Stomach (tissue), 9 donors: ENCODE measurements around the gene OGT. TPM values are rescaled to one million over a fixed set of nuclear protein-coding genes. Genes with fewer than 3 reads are reported as not detected.
A peak's percentile ranks its signal among the peaks of the same experiment; 100 is the strongest.

Experiments used
- DNase-seq, 2 donors: peaks; one replicate each; pipeline versions ENCODE4 v3.0.0 to v3.0.0-alpha.2; 2013 to 2019
- H3K27ac ChIP-seq, 5 donors: fragments of 200-600 bp in 4 of 5; sonication (generic) in 4 of 5; one replicate each; pipeline ENCODE4 v1.5.1; 2013 to 2019; ENCODE audit warnings: mild to moderate bottlenecking in 1 of 5, moderate library complexity in 1 of 5
- H3K27me3 ChIP-seq, 3 donors: fragments of 200-600 bp; sonication (generic); one replicate each; pipeline ENCODE4 v1.5.1; 2017 to 2019; ENCODE audit warnings: mixed run types in 1 of 3
- H3K36me3 ChIP-seq, 4 donors: fragments of 200-600 bp; sonication (generic); 1 replicate in 3 of 4; 2 replicates in 1 of 4; pipeline ENCODE4 v1.5.1; 2016 to 2019
- H3K4me1 ChIP-seq, 4 donors: fragments of 200-600 bp; sonication (generic); one replicate each; pipeline ENCODE4 v1.5.1; 2016 to 2019
- H3K4me3 ChIP-seq, 4 donors: fragments of 200-600 bp; sonication (generic) in 3 of 4; one replicate each; pipeline ENCODE4 v1.5.1; 2016 to 2019; ENCODE audit warnings: mild to moderate bottlenecking in 1 of 4
- H3K9me3 ChIP-seq, 4 donors: fragments of 200-600 bp; sonication (generic); one replicate each; pipeline ENCODE4 v1.5.1; 2016 to 2019
- EP300 ChIP-seq: sonication (generic); formaldehyde crosslinking; IDR thresholded peaks from one replicate; pipeline ENCODE4 v1.6.1; 2017; ENCODE audit warnings: antibody characterized with exemption
- POLR2A ChIP-seq, 4 donors: fragments of 450-650 bp; IDR thresholded peaks; one replicate each; pipeline ENCODE4 v1.6.1; 2016; ENCODE audit warnings: antibody characterized with exemption in 4 of 4, control low read depth in 2 of 4, mild to moderate bottlenecking in 1 of 4, moderate library complexity in 1 of 4
- POLR2AphosphoS5 ChIP-seq, 3 donors: sonication (generic); formaldehyde crosslinking; IDR thresholded peaks; one replicate each; pipeline ENCODE4 v1.6.1; 2016; ENCODE audit warnings: antibody characterized with exemption in 3 of 3
- WGBS, 5 donors: extraction: QIAGEN DNeasy Blood & Tissue Kit in 3 of 5; methylation state at CpG; one replicate each; pipeline versions ENCODE4 v1.1.5 to v1.1.7; 2013 to 2018; 5-methylcytosine and 5-hydroxymethylcytosine counted together
- intact Hi-C: fragments of 100-400 bp; cut with DNase I; formaldehyde crosslinking; loops from one replicate; pipeline ENCODE4 v1.15.1; 2023; ENCODE audit warnings: low total_unique reads
- polyA plus RNA-seq, 3 donors: library from polyadenylated mRNA; stranded (reverse); fragments of 200-250 nt; gene quantifications; one replicate each; pipeline ENCODE4 v1.2.3, GENCODE V29; 2013
- total RNA-seq, 5 donors: library from RNA; depleted of rRNA; stranded (reverse); fragments of >200 nt; gene quantifications; one replicate each; pipeline versions ENCODE4 v1.1.0 to v1.2.3, GENCODE V29; 2014 to 2016
- TF ChIP-seq, protein P1 (sequence below), 7 experiments: fragments of 450-650 bp in 4 of 7; fragments of 200-600 bp in 3 of 7; sonication (generic) in 3 of 7; IDR thresholded peaks; one replicate each; pipeline ENCODE4 v1.5.1; 2016 to 2019; ENCODE audit warnings: antibody characterized with exemption in 7 of 7, control low read depth in 2 of 7, mild to moderate bottlenecking in 1 of 7
- donor health status: healthy with polysubstance abuse.
- donor health status: Bipolar disorder and iron deficiency.
- donor health status: healthy.

The OGT gene
- total and polyA plus RNA-seq, 8 donors: 9.6 to 303 (median 85.9) TPM

DNA sequence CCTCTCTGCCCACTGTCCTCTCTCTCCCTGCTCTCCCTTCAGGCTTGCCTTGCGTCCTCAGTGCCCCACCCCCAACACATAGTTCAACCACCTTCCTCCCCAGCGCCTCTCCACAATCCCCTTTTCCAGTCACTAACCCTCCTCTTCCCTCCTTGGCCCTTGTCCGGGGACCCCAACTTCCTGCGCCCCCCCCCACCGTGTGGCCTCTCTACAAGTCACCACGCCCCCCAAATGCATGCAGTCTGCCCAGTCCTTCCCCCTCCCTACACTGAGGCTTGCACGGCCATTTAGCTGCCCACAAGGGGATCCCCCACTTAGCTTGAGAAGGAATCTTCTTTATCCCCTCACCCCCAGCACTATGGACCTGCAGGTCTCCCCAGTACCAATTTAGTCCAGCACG lies 84.8 kb downstream of the OGT start:
- intact Hi-C loops: no loop called here
- TF ChIP-seq EP300: no peak
- TF ChIP-seq POLR2AphosphoS5 (IDR thresholded peaks at IDR 0.05): no peak
- TF ChIP-seq, protein P1, sequence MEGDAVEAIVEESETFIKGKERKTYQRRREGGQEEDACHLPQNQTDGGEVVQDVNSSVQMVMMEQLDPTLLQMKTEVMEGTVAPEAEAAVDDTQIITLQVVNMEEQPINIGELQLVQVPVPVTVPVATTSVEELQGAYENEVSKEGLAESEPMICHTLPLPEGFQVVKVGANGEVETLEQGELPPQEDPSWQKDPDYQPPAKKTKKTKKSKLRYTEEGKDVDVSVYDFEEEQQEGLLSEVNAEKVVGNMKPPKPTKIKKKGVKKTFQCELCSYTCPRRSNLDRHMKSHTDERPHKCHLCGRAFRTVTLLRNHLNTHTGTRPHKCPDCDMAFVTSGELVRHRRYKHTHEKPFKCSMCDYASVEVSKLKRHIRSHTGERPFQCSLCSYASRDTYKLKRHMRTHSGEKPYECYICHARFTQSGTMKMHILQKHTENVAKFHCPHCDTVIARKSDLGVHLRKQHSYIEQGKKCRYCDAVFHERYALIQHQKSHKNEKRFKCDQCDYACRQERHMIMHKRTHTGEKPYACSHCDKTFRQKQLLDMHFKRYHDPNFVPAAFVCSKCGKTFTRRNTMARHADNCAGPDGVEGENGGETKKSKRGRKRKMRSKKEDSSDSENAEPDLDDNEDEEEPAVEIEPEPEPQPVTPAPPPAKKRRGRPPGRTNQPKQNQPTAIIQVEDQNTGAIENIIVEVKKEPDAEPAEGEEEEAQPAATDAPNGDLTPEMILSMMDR (IDR thresholded peaks at IDR 0.05): no peak
- no peak for TF ChIP-seq POLR2A (IDR thresholded peaks at IDR 0.05)
- no peaks in the 10 kb centered on the region for H3K9me3 ChIP-seq
- peak overlapping the region in 2 of 4 donors; percentile 4 to 11 for H3K4me3 ChIP-seq
- 68 to 83% (median 74%) methylated on average over 7 to 8 of the region's 8 CpGs for WGBS, 5 donors
- H3K36me3 ChIP-seq: peaks cover 0 to 21% (median 20%) of the 10 kb centered on the region in 4 donors
- peak overlapping the region in 2 of 5 donors; percentile 5 to 57 for H3K27ac ChIP-seq
- H3K27me3 ChIP-seq: no peaks in the 10 kb centered on the region
- DNase-seq: no peak
- peaks cover 5 to 20% (median 12%) of the 10 kb centered on the region in 4 donors for H3K4me1 ChIP-seq

DNA sequence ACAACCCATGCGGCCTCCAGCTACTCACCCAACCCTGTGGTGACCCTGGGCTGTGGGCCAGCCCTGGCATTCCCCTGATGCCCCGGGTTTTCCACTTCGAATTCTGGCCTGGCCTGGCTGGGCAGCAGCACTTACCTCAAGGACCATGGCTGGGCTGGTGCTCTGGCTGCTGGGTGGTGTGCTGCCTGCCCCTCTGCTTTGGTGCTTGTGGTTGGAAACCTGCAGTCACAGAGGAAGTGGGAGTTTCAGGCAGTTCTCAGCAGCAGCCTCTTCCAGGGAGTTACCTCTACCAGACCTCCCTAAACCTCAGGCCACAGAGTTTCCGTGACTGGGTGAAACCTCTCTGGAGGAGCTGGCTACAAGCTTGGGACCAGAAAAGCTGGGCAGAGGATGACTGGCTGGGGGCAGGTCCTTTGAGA lies 85.4 kb downstream of the OGT start, which contains the start of gene CXCR3:
CXCR3 (minus strand) TSS at position 209 of the 419 bp plus-strand sequence; CDS start at position 147, 62 bp downstream.
- TF ChIP-seq, protein P1 (IDR thresholded peaks at IDR 0.05): no peak
- TF ChIP-seq POLR2A (IDR thresholded peaks at IDR 0.05) (no peak), EP300 (no peak)
- Histone ChIP-seq H3K9me3 (no peaks in the 10 kb centered on the region), H3K4me1 (peaks cover 9 to 25% (median 17%) of the 10 kb centered on the region in 4 donors), H3K4me3 (peak within 1 kb of the TSS in 2 of 4 donors; percentile 4 to 11), H3K27me3 (no peaks in the 10 kb centered on the region), H3K27ac (peak within 1 kb of the TSS in 2 of 5 donors; percentile 5 to 57), H3K36me3 (peaks cover 0 to 16% (median 14%) of the 10 kb centered on the region in 4 donors)
- intact Hi-C loops: no loop called here
- 45 to 61% (median 47%) methylated on average over 4 of the region's 4 CpGs; no CpG with 5 or more reads in 1 of the 5 donors for WGBS, 5 donors
- DNase-seq: no peak

DNA sequence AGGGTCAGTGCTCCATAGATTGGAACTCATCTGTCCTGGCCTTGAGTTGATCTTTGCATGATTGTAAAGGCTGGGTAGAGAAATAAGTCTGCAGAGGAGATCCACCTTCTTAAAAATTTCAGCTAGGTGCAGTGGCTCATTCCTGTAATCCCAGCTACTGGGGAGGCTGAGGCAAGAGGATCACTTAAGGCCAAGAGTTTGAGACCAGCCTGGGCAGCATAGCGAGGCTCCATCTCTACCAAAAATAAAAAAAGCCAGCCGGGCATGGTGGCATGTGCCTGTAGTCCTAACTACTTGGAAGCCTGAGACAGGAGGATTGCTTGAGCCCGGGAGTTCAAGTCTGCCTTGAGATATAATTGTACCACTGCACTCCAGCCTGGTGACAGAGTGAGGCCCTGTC lies 85.9 kb downstream of the OGT start:
- Histone ChIP-seq H3K27ac (no peak overlapping the region), H3K4me3 (no peak overlapping the region), H3K36me3 (peaks cover 0 to 11% (median 9%) of the 10 kb centered on the region in 4 donors), H3K4me1 (peaks cover 9 to 30% (median 22%) of the 10 kb centered on the region in 4 donors), H3K9me3 (no peaks in the 10 kb centered on the region), H3K27me3 (no peaks in the 10 kb centered on the region)
- intact Hi-C loops: no loop called here
- 83 to 94% (median 88%) methylated on average over 3 of the region's 3 CpGs for whole genome bisulfite sequencing, 5 donors
- TF ChIP-seq EP300 (no peak), POLR2A (IDR thresholded peaks at IDR 0.05) (no peak), POLR2AphosphoS5 (IDR thresholded peaks at IDR 0.05) (no peak)
- TF ChIP-seq, protein P1 (IDR thresholded peaks at IDR 0.05): no peak
- no peak for DNase-seq

DNA sequence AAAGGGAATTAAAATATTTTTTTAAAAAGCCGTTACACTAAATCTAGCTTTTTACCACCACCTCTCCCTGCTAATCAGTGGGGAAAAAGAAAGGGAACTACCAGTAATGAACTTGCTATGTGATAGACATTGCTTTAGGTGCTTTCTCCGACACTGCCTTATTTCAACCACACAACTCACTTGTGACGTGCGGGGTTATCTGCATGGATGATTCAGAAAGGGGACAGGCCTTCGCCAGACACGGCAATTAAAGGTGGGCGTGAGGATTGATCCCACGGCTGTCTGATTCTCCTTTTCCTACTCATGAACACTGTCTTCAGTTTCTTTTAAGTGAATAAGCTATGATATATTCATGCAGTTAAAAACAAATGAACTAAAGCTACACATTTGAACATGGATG lies 86.3 kb downstream of the OGT start:
- TF ChIP-seq POLR2AphosphoS5 (IDR thresholded peaks at IDR 0.05): no peak
- TF ChIP-seq POLR2A (IDR thresholded peaks at IDR 0.05): no peak
- no peak for TF ChIP-seq EP300
- TF ChIP-seq, protein P1 (IDR thresholded peaks at IDR 0.05): no peak
- 74 to 90% (median 83%) methylated on average over 8 of the region's 8 CpGs for WGBS, 5 donors
- Histone ChIP-seq H3K36me3 (peaks cover 0 to 7% (median 5%) of the 10 kb centered on the region in 4 donors), H3K4me1 (peaks cover 9 to 31% (median 22%) of the 10 kb centered on the region in 4 donors), H3K27ac (no peak overlapping the region), H3K27me3 (no peaks in the 10 kb centered on the region), H3K4me3 (no peak overlapping the region), H3K9me3 (no peaks in the 10 kb centered on the region)
- no peak for DNase-seq
- intact Hi-C loops: no loop called here
